CD4-positive, alpha-beta T cell treated with Interleukin-1 beta for 1 hour (primary cell): ENCODE results near the gene NGEF.

ENCODE experiments used
- DNase-seq, 2 donors: peaks; one replicate each; pipeline ENCODE4 v3.0.0-alpha.2; 2020 to 2022

The NGEF gene

GRCh38 chr2:232894251-232894650, 118.8 kb downstream of the NGEF start:
- DNase-seq = no peak

- no peak for DNase-seq
These were observed 119.2 kb downstream of the NGEF start for GRCh38 chr2:232893834-232894233.

- no peak for DNase-seq
These were observed 120.2 kb downstream of the NGEF start for GRCh38 chr2:232892843-232893242.

- no peak for DNase-seq
These were observed 120.8 kb downstream of the NGEF start for GRCh38 chr2:232892221-232892620.

- no peak for DNase-seq
These were observed 121.4 kb downstream of the NGEF start for GRCh38 chr2:232891621-232892071.

GRCh38 chr2:232890896-232891601, 122.0 kb downstream of the NGEF start:
- DNase-seq = no peak

- DNase-seq = no peak
These were observed 122.5 kb downstream of the NGEF start for GRCh38 chr2:232890536-232890895.

- DNase-seq = no peak
These were observed 123.1 kb downstream of the NGEF start for GRCh38 chr2:232889876-232890401.

- no peak for DNase-seq
These were observed 124.1 kb downstream of the NGEF start for GRCh38 chr2:232888839-232889529.

- no peak for DNase-seq
These were observed 124.8 kb downstream of the NGEF start for GRCh38 chr2:232888099-232888836.

GRCh38 chr2:232887171-232887850, 125.7 kb downstream of the NGEF start:
- DNase-seq = no peak

- no peak for DNase-seq
These were observed 126.4 kb downstream of the NGEF start for GRCh38 chr2:232886632-232887031.

GRCh38 chr2:232886176-232886575, 126.9 kb downstream of the NGEF start:
- DNase-seq = no peak

GRCh38 chr2:232885264-232885961, 127.6 kb downstream of the NGEF start:
- DNase-seq = no peak

- no peak for DNase-seq
These were observed 128.3 kb downstream of the NGEF start for GRCh38 chr2:232884549-232885263.

- no peak for DNase-seq
These were observed 129.0 kb downstream of the NGEF start for GRCh38 chr2:232884001-232884421.

- no peak for DNase-seq
These were observed 129.8 kb downstream of the NGEF start for GRCh38 chr2:232883116-232883721.

- no peak for DNase-seq
These were observed 130.4 kb downstream of the NGEF start for GRCh38 chr2:232882505-232883115.

- DNase-seq = no peak
These were observed 131.0 kb downstream of the NGEF start for GRCh38 chr2:232882085-232882484.

GRCh38 chr2:232880764-232881351, 132.2 kb downstream of the NGEF start:
- DNase-seq = no peak
